Endodermal cell (in vitro differentiated cells): ENCODE results near the gene NSG1. TPM values are rescaled to one million over a fixed set of nuclear protein-coding genes. Genes with fewer than 3 reads are reported as not detected.
A peak's percentile ranks its signal among the peaks of the same experiment; 100 is the strongest.

Experiments used
- DNase-seq: peaks from one replicate; pipeline ENCODE4 v3.0.0-alpha.2; 2017
- H3K27ac ChIP-seq: 2 replicates; pipeline ENCODE4 v1.5.1; 2013; ENCODE audit warnings: mild to moderate bottlenecking, low read depth, low read length, moderate library complexity
- H3K27me3 ChIP-seq: 2 replicates; pipeline ENCODE4 v1.6.1; 2013; ENCODE audit warnings: mild to moderate bottlenecking, low read length, moderate library complexity; ENCODE audit not compliant: insufficient read depth, control insufficient read depth, poor library complexity, severe bottlenecking
- H3K36me3 ChIP-seq: 2 replicates; pipeline ENCODE4 v1.7.0; 2013; ENCODE audit warnings: mild to moderate bottlenecking, low read length, moderate library complexity; ENCODE audit not compliant: control insufficient read depth, insufficient read depth
- H3K4me1 ChIP-seq: one replicate; pipeline ENCODE4 v1.7.0; 2013; ENCODE audit warnings: low read length; ENCODE audit not compliant: control insufficient read depth, insufficient read depth
- H3K4me3 ChIP-seq: 2 replicates; pipeline ENCODE4 v1.5.1; 2013; ENCODE audit warnings: mild to moderate bottlenecking, low read length, moderate library complexity
- H3K9ac ChIP-seq: 2 replicates; pipeline ENCODE4 v1.6.1; 2013; ENCODE audit warnings: mild to moderate bottlenecking, low read length, moderate library complexity; ENCODE audit not compliant: poor library complexity, severe bottlenecking; ENCODE audit errors: extremely low read depth
- H3K9me3 ChIP-seq: 2 replicates; pipeline ENCODE4 v1.6.1; 2013; ENCODE audit warnings: mild to moderate bottlenecking, low read length, moderate library complexity; ENCODE audit not compliant: control insufficient read depth
- H3K27ac Mint-ChIP-seq: 2 replicates; pipeline ENCODE4 v1.8.0; 2020; ENCODE audit warnings: mixed read lengths
- H3K27me3 Mint-ChIP-seq: 2 replicates; pipeline ENCODE4 v1.8.0; 2021; ENCODE audit warnings: mild to moderate bottlenecking, mixed read lengths; ENCODE audit not compliant: insufficient read depth
- H3K36me3 Mint-ChIP-seq: 2 replicates; pipeline ENCODE4 v1.8.0; 2020; ENCODE audit warnings: low read depth, mixed read lengths
- H3K4me1 Mint-ChIP-seq: 2 replicates; pipeline ENCODE4 v1.8.0; 2020; ENCODE audit warnings: mixed read lengths
- H3K4me3 Mint-ChIP-seq: 2 replicates; pipeline ENCODE4 v1.8.0; 2020; ENCODE audit warnings: mild to moderate bottlenecking, moderate library complexity, mixed read lengths
- H3K9me3 Mint-ChIP-seq: 2 replicates; pipeline ENCODE4 v1.8.0; 2020; ENCODE audit warnings: mild to moderate bottlenecking, mixed read lengths
- CTCF ChIP-seq: fragments of 200-600 bp; sonication (generic); conservative IDR thresholded peaks from 2 replicates; pipeline ENCODE4 v1.5.0; 2021; ENCODE audit warnings: antibody characterized with exemption, mild to moderate bottlenecking
- WGBS, 2 experiments: methylation state at CpG; one replicate each; pipeline versions ENCODE4 v1.1.5 to v1.1.7; 2013; ENCODE audit warnings: missing lambda C conversion rate in 2 of 2, mixed read lengths in 1 of 2; ENCODE audit not compliant: insufficient coverage in 1 of 2, insufficient read length in 1 of 2; 5-methylcytosine and 5-hydroxymethylcytosine counted together
- long read RNA-seq, 4 experiments: library from polyadenylated mRNA in 2 of 4; library from RNA in 1 of 4; library from capped mRNA in 1 of 4; stranded (forward) in 3 of 4; unstranded in 1 of 4; transcript quantifications; one replicate each; pipeline ENCODE4 v2.0.0, GENCODE V29; 2020 to 2021; ENCODE audit warnings: inconsistent platforms in 1 of 4
- polyA plus RNA-seq, 2 experiments: library from polyadenylated mRNA; stranded (reverse); fragments of 50-300 nt; gene quantifications; one replicate each; pipeline ENCODE4 v1.2.3, GENCODE V29; 2013
- total RNA-seq, 2 donors: library from RNA; stranded (reverse); fragmentation: NEBNext Ultra II Directional in 1 of 2; extraction: Animal tissue kit (Norgen Biotek cat#: 25700) in 1 of 2; gene quantifications; 2 replicates in 1 of 2; 3 replicates in 1 of 2; pipeline ENCODE4 v1.2.1, GENCODE V29; 2021

Gene NSG1
- 1 to 10 TPM; 1.8 to 6.0 TPM for total RNA-seq
- 18.1 TPM for polyA plus RNA-seq (2013, experiment 1 of 2)
- polyA plus RNA-seq (2013, experiment 2 of 2) = 14.0 TPM
- long read RNA-seq, experiment 1, partial matches to known transcripts = 1 of 2 reads
- long read RNA-seq, experiment 1, other reads (novel, unspliced or antisense) = 1 of 2 reads
- long read RNA-seq, experiment 2, partial matches to known transcripts = 2 of 3 reads
- long read RNA-seq, experiment 2, other reads (novel, unspliced or antisense) = 0 of 3 reads
- long read RNA-seq, experiment 3, transcript NSG1-203 (5 exons, 2,254 nt) = major isoform, 11 of 22 reads
- long read RNA-seq, experiment 3, partial matches to known transcripts = 6 of 22 reads
- long read RNA-seq, experiment 3, other reads (novel, unspliced or antisense) = 2 of 22 reads
- long read RNA-seq, experiment 4, transcript NSG1-203 (5 exons, 2,254 nt) = major isoform, 7 of 7 reads
- long read RNA-seq, experiment 4, partial matches to known transcripts = 0 of 7 reads
- long read RNA-seq, experiment 4, other reads (novel, unspliced or antisense) = 0 of 7 reads

- Histone ChIP-seq H3K4me1 (peaks cover 5% of the 10 kb centered on the region), H3K4me3 (peak within 1 kb of the TSS; percentile 73), H3K27me3 (peaks cover 97% of the 10 kb centered on the region), H3K9me3 (no peaks in the 10 kb centered on the region), H3K9ac (no peak within 1 kb of the TSS), H3K36me3 (no peaks in the 10 kb centered on the region), H3K27ac (no peak within 1 kb of the TSS)
- no peak for TF ChIP-seq CTCF
- Mint-ChIP-seq H3K9me3 (no peaks in the 10 kb centered on the region), H3K36me3 (no peaks in the 10 kb centered on the region), H3K4me1 (peaks cover 7% of the 10 kb centered on the region), H3K27ac (no peak within 1 kb of the TSS), H3K4me3 (peak within 1 kb of the TSS; percentile 63), H3K27me3 (peaks cover 71% of the 10 kb centered on the region)
- DNase-seq = peak; percentile 80
- WGBS, 2 experiments = 0% methylated on average over 10 to 87 of the region's 87 CpGs
Observed at GRCh38 chr4:4386736-4387392, at the start of gene NSG1. Gene NSG1 (plus strand): TSS chr4:4387102. CDS start chr4:4387630, 528 bp downstream.

GRCh38 chr4:4338210-4339001 lies 48.5 kb upstream of the NSG1 start:
- Mint-ChIP-seq H3K27me3 (peaks cover 22% of the 10 kb centered on the region), H3K4me3 (no peak overlapping the region), H3K27ac (no peak overlapping the region), H3K9me3 (no peaks in the 10 kb centered on the region), H3K4me1 (peaks cover 10% of the 10 kb centered on the region), H3K36me3 (no peaks in the 10 kb centered on the region)
- H3K4me3 ChIP-seq = no peak overlapping the region
- WGBS, 2 experiments = 90 to 91% methylated on average over 5 to 11 of the region's 11 CpGs
- H3K9ac ChIP-seq = no peak overlapping the region
- TF ChIP-seq CTCF = no peak
- no peaks in the 10 kb centered on the region for H3K27me3 ChIP-seq
- H3K36me3 ChIP-seq = no peaks in the 10 kb centered on the region
- no peaks in the 10 kb centered on the region for H3K4me1 ChIP-seq
- no peak overlapping the region for H3K27ac ChIP-seq
- no peaks in the 10 kb centered on the region for H3K9me3 ChIP-seq
- no peak for DNase-seq

GRCh38 chr4:4339504-4340085 lies 47.3 kb upstream of the NSG1 start:
- no peak overlapping the region for H3K27ac ChIP-seq
- WGBS, 2 experiments = 87 to 91% methylated on average over 19 to 21 of the region's 21 CpGs

More at GRCh38 chr4:4339504-4340085, 47.3 kb upstream of the NSG1 start:
- Histone ChIP-seq H3K9me3 (no peaks in the 10 kb centered on the region), H3K27me3 (no peaks in the 10 kb centered on the region), H3K9ac (no peak overlapping the region), H3K4me1 (no peaks in the 10 kb centered on the region), H3K4me3 (no peak overlapping the region), H3K36me3 (no peaks in the 10 kb centered on the region)
- Mint-ChIP-seq H3K27me3 (peaks cover 17% of the 10 kb centered on the region), H3K4me3 (no peak overlapping the region), H3K36me3 (no peaks in the 10 kb centered on the region), H3K4me1 (peaks cover 10% of the 10 kb centered on the region), H3K27ac (no peak overlapping the region), H3K9me3 (no peaks in the 10 kb centered on the region)
- no peak for TF ChIP-seq CTCF
- DNase-seq = no peak
